ENCODE results near the gene ZDHHC11B.
"Not testable (repeated sequence)": the region's sequence is repeated elsewhere in the genome, so short reads cannot be mapped to it uniquely, and the experiment has no call there.

- TF ChIP-seq CTCF (conservative IDR thresholded peaks at IDR 0.05; ENCODE audit: low read length); EZH2phosphoT487 (IDR thresholded peaks at IDR 0.05; ENCODE audit: borderline replicate concordance): not testable (repeated sequence)
Measured at GRCh38 chr5:784428-785177, at the start of gene ZDHHC11B.

All from Loucy (cell line).